ENCODE measurements around the gene CCNB3. TPM values are rescaled to one million over a fixed set of nuclear protein-coding genes. Genes with fewer than 3 reads are reported as not detected.

The CCNB3 gene
- total and polyA plus RNA-seq, 3 donors from 2014 or later: 10.7 to 33.9 (median 15.4) TPM

- WGBS, 2 donors: 90 to 91% methylated on average over 7 to 9 of the region's 9 CpGs
- no peaks in the 10 kb centered on the region for H3K36me3 ChIP-seq (ENCODE audit: low read depth, missing control alignments)
- no peaks in the 10 kb centered on the region for H3K9me3 ChIP-seq
- no peak for TF ChIP-seq POLR2A (IDR thresholded peaks at IDR 0.05)
- no peak for TF ChIP-seq CTCF (IDR thresholded peaks at IDR 0.05)
- intact Hi-C loops (cut with DNase I; ENCODE audit: low total_unique reads): no loop called here
- H3K4me3 ChIP-seq: no peak overlapping the region
- no peaks in the 10 kb centered on the region for H3K27me3 ChIP-seq
- H3K27ac ChIP-seq: no peak overlapping the region
- no peaks in the 10 kb centered on the region for H3K4me1 ChIP-seq
- no peak for DNase-seq
Measured at GRCh38 chrX:50375481-50376267, 171.1 kb downstream of the CCNB3 start.

GRCh38 chrX:50381729-50382415 lies 177.3 kb downstream of the CCNB3 start:
- Histone ChIP-seq H3K36me3 (ENCODE audit: low read depth, missing control alignments) (no peaks in the 10 kb centered on the region), H3K9me3 (no peaks in the 10 kb centered on the region), H3K27ac (no peak overlapping the region), H3K27me3 (no peaks in the 10 kb centered on the region), H3K4me3 (no peak overlapping the region), H3K4me1 (no peaks in the 10 kb centered on the region)
- 91 to 95% methylated on average over 4 to 5 of the region's 5 CpGs for WGBS, 2 donors
- intact Hi-C loops (cut with DNase I; ENCODE audit: low total_unique reads): no loop called here
- no peak for DNase-seq
- TF ChIP-seq CTCF (IDR thresholded peaks at IDR 0.05) (no peak), POLR2A (IDR thresholded peaks at IDR 0.05) (no peak)

GRCh38 chrX:50386520-50386919 lies 182.0 kb downstream of the CCNB3 start:
- Histone ChIP-seq H3K36me3 (ENCODE audit: low read depth, missing control alignments) (no peaks in the 10 kb centered on the region), H3K27me3 (no peaks in the 10 kb centered on the region), H3K4me1 (no peaks in the 10 kb centered on the region), H3K27ac (no peak overlapping the region), H3K4me3 (no peak overlapping the region), H3K9me3 (no peaks in the 10 kb centered on the region)
- WGBS, 2 donors: 77 to 94% methylated on average over 2 of the region's 2 CpGs
- intact Hi-C loops (cut with DNase I; ENCODE audit: low total_unique reads): no loop called here
- no peak for TF ChIP-seq POLR2A (IDR thresholded peaks at IDR 0.05)
- no peak for TF ChIP-seq CTCF (IDR thresholded peaks at IDR 0.05)
- DNase-seq: no peak

- Histone ChIP-seq H3K4me1 (no peaks in the 10 kb centered on the region), H3K4me3 (no peak overlapping the region), H3K9me3 (no peaks in the 10 kb centered on the region), H3K27me3 (no peaks in the 10 kb centered on the region), H3K27ac (no peak overlapping the region), H3K36me3 (ENCODE audit: low read depth, missing control alignments) (no peaks in the 10 kb centered on the region)
- no peak for DNase-seq
- 35% methylated on average over 2 of the region's 2 CpGs for WGBS, 2 donors
- TF ChIP-seq CTCF (IDR thresholded peaks at IDR 0.05) (no peak), POLR2A (IDR thresholded peaks at IDR 0.05) (no peak)
- intact Hi-C loops (cut with DNase I; ENCODE audit: low total_unique reads): no loop called here
Measured at GRCh38 chrX:50393902-50394301, 189.3 kb downstream of the CCNB3 start.

Small RNA genes lying within 50 kb of the gene (small RNA-seq; reads per million reads assigned to genes)
- 0 reads per million in 2 donors for gene PYY3
- 0 reads per million in 2 donors for gene RF00019

Other genes starting within 250 kb of the CCNB3 start
- 100 to 1,000 TPM in 1 of 2 donors, 10 to 100 TPM in 1; 71.5 to 347 TPM for gene AKAP4, start 3.8 kb upstream of the CCNB3 start, total RNA-seq
- 296 TPM for gene AKAP4, start 3.8 kb upstream of the CCNB3 start, polyA plus RNA-seq (ENCODE audit: insufficient read depth, low read depth, low replicate concordance)